Keratinocyte (primary cell): ENCODE data around the gene ZDHHC1. TPM values are rescaled to one million over a fixed set of nuclear protein-coding genes. Genes with fewer than 3 reads are reported as not detected.

Experiments
- DNase-seq: peaks from one replicate; pipeline ENCODE4 v3.0.0-alpha.2; 2011; ENCODE audit warnings: low read depth, missing footprints, low spot score
- FAIRE-seq: peaks from 2 replicates; lab custom pipeline; 2011; peaks lifted over from hg19 to GRCh38; lab: Jason Lieb, UNC
- H2AFZ ChIP-seq: 2 replicates; pipeline ENCODE4 v1.6.0; 2012; ENCODE audit warnings: low read length, control low read depth, inconsistent platforms; ENCODE audit not compliant: control insufficient read depth
- H3K27ac ChIP-seq: 2 replicates; pipeline ENCODE4 v1.5.1; 2011; ENCODE audit warnings: low read length; ENCODE audit not compliant: control insufficient read depth, insufficient read depth
- H3K27me3 ChIP-seq: 3 replicates; pipeline ENCODE4 v1.6.0; 2011; ENCODE audit warnings: low read length; ENCODE audit not compliant: control insufficient read depth, insufficient read depth; ENCODE audit errors: extremely low read depth
- H3K36me3 ChIP-seq, 2 experiments: 2 replicates in 1 of 2; 3 replicates in 1 of 2; pipeline ENCODE4 v1.5.1; 2011; ENCODE audit warnings: low read length in 2 of 2, mild to moderate bottlenecking in 1 of 2; ENCODE audit not compliant: control insufficient read depth in 2 of 2, insufficient read depth in 2 of 2; ENCODE audit errors: extremely low read depth in 1 of 2
- H3K4me1 ChIP-seq: 3 replicates; pipeline ENCODE4 v1.5.1; 2011; ENCODE audit warnings: low read length; ENCODE audit not compliant: control insufficient read depth, insufficient read depth; ENCODE audit errors: extremely low read depth
- H3K4me2 ChIP-seq: 3 replicates; pipeline ENCODE4 v1.6.0; 2011; ENCODE audit warnings: low read depth, low read length; ENCODE audit not compliant: control insufficient read depth, insufficient read depth; ENCODE audit errors: extremely low read depth
- H3K4me3 ChIP-seq, 3 experiments: fragments of 200-600 bp in 1 of 3; sonication (generic) in 1 of 3; 2 replicates in 2 of 3; 3 replicates in 1 of 3; pipeline ENCODE4 v1.5.1; 2011 to 2016; ENCODE audit warnings: low read length in 3 of 3, mild to moderate bottlenecking in 3 of 3, control low read depth in 2 of 3, inconsistent platforms in 1 of 3, low read depth in 1 of 3, mixed read lengths in 1 of 3, mixed run types in 1 of 3, moderate library complexity in 1 of 3; ENCODE audit not compliant: control insufficient read depth in 2 of 3, insufficient read depth in 2 of 3; ENCODE audit errors: extremely low read depth in 1 of 3
- H3K79me2 ChIP-seq: 2 replicates; pipeline ENCODE4 v1.6.0; 2012; ENCODE audit warnings: low read length; ENCODE audit not compliant: control insufficient read depth, insufficient read depth
- H3K9ac ChIP-seq: 3 replicates; pipeline ENCODE4 v1.6.0; 2011; ENCODE audit warnings: low read length; ENCODE audit not compliant: control insufficient read depth, insufficient read depth; ENCODE audit errors: extremely low read depth
- H3K9me1 ChIP-seq: 3 replicates; pipeline ENCODE4 v1.6.0; 2011; ENCODE audit warnings: low read length; ENCODE audit not compliant: control insufficient read depth, insufficient read depth; ENCODE audit errors: extremely low read depth
- H3K9me3 ChIP-seq: 2 replicates; pipeline ENCODE4 v1.5.1; 2012; ENCODE audit warnings: low read depth, low read length; ENCODE audit not compliant: control insufficient read depth
- H4K20me1 ChIP-seq: 3 replicates; pipeline ENCODE4 v1.6.0; 2011; ENCODE audit warnings: low read length; ENCODE audit not compliant: control insufficient read depth, insufficient read depth; ENCODE audit errors: extremely low read depth
- EZH2 ChIP-seq: IDR thresholded peaks from one replicate; pipeline ENCODE4 v1.6.1; 2012; ENCODE audit warnings: inconsistent platforms, mild to moderate bottlenecking, low read length, moderate library complexity
- dilution Hi-C: fragments of 300-500 bp; cut with MboI; formaldehyde crosslinking; loops from one replicate; pipeline ENCODE4 v1.7.0; 2020; ENCODE audit warnings: low sequenced_read_pairs; ENCODE audit not compliant: extremely low pct_ligation_motif_present
- polyA plus RNA-seq, 5 experiments: library from polyadenylated mRNA; depleted of rRNA in 3 of 5; stranded (reverse) in 3 of 5; stranded (forward) in 1 of 5; unstranded in 1 of 5; fragments of >200 nt; gene quantifications; 1 replicate in 1 of 5; 2 replicates in 3 of 5; 3 replicates in 1 of 5; pipeline versions ENCODE4 v1.2.1 to v1.2.3, GENCODE V29; 2011 to 2012; ENCODE audit warnings: missing spikeins in 2 of 5, low read depth in 1 of 5, low replicate concordance in 1 of 5
- TF ChIP-seq, protein P1 (sequence below), 3 experiments: IDR thresholded peaks in 1 of 3; conservative IDR thresholded peaks in 1 of 3; optimal IDR thresholded peaks in 1 of 3; 2 replicates in 2 of 3; 3 replicates in 1 of 3; pipeline versions ENCODE3 to v1.5.1; 2011; ENCODE audit warnings: low read length in 3 of 3, mild to moderate bottlenecking in 3 of 3, moderate library complexity in 2 of 3, control low read depth in 1 of 3, inconsistent platforms in 1 of 3; ENCODE audit not compliant: insufficient read depth in 2 of 3; ENCODE audit errors: extremely low read depth in 1 of 3

ZDHHC1 gene
- polyA plus RNA-seq, 1 donor (not counting 4 experiments of a cell fraction or from before 2014, with no cell fraction given), result 1.1 TPM

DNA sequence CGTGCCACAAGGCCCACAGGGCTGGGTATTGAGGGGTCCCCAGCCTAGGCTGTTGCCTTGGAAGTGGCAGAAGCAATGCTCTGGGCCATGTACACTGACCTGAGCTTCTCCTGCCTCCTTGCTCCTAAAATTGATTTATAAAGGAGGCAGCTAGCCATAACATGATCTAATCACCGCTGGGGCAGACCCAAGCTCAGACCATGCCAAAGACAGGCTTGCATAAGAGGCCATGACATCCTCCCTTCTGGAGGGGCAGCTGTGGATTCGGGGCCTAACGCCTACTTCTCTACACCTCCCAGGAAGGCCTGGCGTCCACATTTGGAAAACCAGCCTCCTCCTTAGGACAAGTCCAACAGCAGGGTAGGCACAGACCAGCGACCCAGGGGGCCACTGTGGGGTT is 27.0 kb upstream of the ZDHHC1 start:
- H3K4me1 ChIP-seq, result no peaks in the 10 kb centered on the region
- no peak for FAIRE-seq

DNA sequence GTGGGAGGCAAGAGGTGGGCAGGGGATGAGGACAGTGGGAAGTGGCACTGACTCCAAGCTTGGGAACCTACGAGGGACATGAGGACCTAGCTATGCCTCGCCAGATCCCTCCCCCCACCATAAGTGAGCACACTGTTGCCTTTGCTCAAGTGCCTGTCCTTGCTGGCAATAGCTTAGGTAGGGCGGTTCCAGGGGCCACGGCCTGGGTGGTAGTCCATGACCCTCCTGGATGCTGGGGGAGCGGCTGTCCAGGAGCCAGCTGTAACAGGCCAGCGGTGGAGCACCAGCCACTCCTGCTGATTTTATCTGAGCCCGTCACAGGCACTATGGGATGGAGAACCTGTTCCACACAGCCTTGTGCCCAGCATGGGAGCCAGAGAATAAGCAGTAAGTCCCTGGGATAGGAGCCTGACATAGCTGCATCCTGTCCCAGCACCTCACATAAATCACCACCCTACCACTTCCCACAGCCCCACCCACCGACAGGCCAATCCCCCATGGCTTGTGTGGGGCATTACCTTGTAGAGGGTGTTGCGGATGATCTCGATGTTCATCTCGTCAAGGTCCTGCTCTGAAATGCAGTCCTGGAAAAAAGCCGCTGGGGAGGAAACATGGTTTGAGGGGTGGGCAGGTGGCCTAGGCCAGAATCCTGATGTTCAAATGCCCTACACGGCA is 26.4 kb upstream of the ZDHHC1 start:
- no peaks in the 10 kb centered on the region for H3K79me2 ChIP-seq
- no peaks in the 10 kb centered on the region for H3K9me1 ChIP-seq
- H3K27me3 ChIP-seq, result no peaks in the 10 kb centered on the region
- dilution Hi-C loops, result no loop called here
- H3K27ac ChIP-seq, result no peak overlapping the region
- peaks cover 13 to 31% of the 10 kb centered on the region in 2 experiments for H3K36me3 ChIP-seq
- peaks cover 2% of the 10 kb centered on the region for H4K20me1 ChIP-seq
- H3K4me1 ChIP-seq, result no peaks in the 10 kb centered on the region
- no peaks in the 10 kb centered on the region for H3K9me3 ChIP-seq
- H2AFZ ChIP-seq, result no peak overlapping the region
- no peak for TF ChIP-seq EZH2
- TF ChIP-seq, protein P1, sequence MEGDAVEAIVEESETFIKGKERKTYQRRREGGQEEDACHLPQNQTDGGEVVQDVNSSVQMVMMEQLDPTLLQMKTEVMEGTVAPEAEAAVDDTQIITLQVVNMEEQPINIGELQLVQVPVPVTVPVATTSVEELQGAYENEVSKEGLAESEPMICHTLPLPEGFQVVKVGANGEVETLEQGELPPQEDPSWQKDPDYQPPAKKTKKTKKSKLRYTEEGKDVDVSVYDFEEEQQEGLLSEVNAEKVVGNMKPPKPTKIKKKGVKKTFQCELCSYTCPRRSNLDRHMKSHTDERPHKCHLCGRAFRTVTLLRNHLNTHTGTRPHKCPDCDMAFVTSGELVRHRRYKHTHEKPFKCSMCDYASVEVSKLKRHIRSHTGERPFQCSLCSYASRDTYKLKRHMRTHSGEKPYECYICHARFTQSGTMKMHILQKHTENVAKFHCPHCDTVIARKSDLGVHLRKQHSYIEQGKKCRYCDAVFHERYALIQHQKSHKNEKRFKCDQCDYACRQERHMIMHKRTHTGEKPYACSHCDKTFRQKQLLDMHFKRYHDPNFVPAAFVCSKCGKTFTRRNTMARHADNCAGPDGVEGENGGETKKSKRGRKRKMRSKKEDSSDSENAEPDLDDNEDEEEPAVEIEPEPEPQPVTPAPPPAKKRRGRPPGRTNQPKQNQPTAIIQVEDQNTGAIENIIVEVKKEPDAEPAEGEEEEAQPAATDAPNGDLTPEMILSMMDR (optimal IDR thresholded peaks at IDR 0.05 in 1 of 3, IDR thresholded peaks at IDR 0.05 in 1 of 3, conservative IDR thresholded peaks at IDR 0.05 in 1 of 3; ENCODE audit: extremely low read depth in 1 of 3, insufficient read depth in 2 of 3, low read length in 3 of 3), result no peak
- H3K4me2 ChIP-seq, result no peak overlapping the region
- no peak for FAIRE-seq
- H3K4me3 ChIP-seq, result no peak overlapping the region
- no peak for DNase-seq
- no peak overlapping the region for H3K9ac ChIP-seq

More for the DNA sequence above, 27.0 kb upstream of the ZDHHC1 start:
- Histone ChIP-seq H3K9me3 (no peaks in the 10 kb centered on the region), H2AFZ (no peak overlapping the region), H3K36me3 (peaks cover 13 to 29% of the 10 kb centered on the region in 2 experiments), H3K4me3 (no peak overlapping the region), H4K20me1 (peaks cover 3% of the 10 kb centered on the region), H3K79me2 (no peaks in the 10 kb centered on the region), H3K27me3 (no peaks in the 10 kb centered on the region), H3K9ac (no peak overlapping the region), H3K4me2 (no peak overlapping the region), H3K9me1 (no peaks in the 10 kb centered on the region), H3K27ac (no peak overlapping the region)
- TF ChIP-seq EZH2, result no peak
- dilution Hi-C loops, result no loop called here
- DNase-seq, result no peak
